Body of pancreas (tissue), 4 donors: Measurements from ENCODE around the gene MAD2L2. TPM values are rescaled to one million over a fixed set of nuclear protein-coding genes. Genes with fewer than 3 reads are reported as not detected.

Experiments
- ATAC-seq: fragments of 150-250 bp; one replicate; pipeline ENCODE4 v1.9.1; 2016
- DNase-seq, 4 donors: peaks; one replicate each; pipeline ENCODE4 v3.0.0-alpha.2; 2019
- H3K27ac ChIP-seq, 4 donors: fragments of 200-600 bp; sonication (generic); 1 replicate in 3 of 4; 2 replicates in 1 of 4; pipeline versions ENCODE4 v1.5.1 to v1.6.1; 2016 to 2019; ENCODE audit warnings: mild to moderate bottlenecking in 1 of 4, mixed read lengths in 1 of 4, moderate library complexity in 1 of 4
- H3K27me3 ChIP-seq, 2 donors: fragments of 200-600 bp; sonication (generic); one replicate each; pipeline ENCODE4 v1.6.0; 2016; ENCODE audit warnings: mild to moderate bottlenecking in 1 of 2
- H3K36me3 ChIP-seq, 2 donors: fragments of 200-600 bp; sonication (generic); replicated peaks in 1 of 2; 2 replicates each; pipeline ENCODE4 v1.5.1; 2016; ENCODE audit warnings: low read depth in 2 of 2; ENCODE audit not compliant: insufficient read depth in 1 of 2
- H3K4me1 ChIP-seq: fragments of 200-600 bp; sonication (generic); one replicate; pipeline ENCODE4 v1.6.0; 2016
- H3K4me3 ChIP-seq, 2 donors: fragments of 200-600 bp; sonication (generic); 1 replicate in 1 of 2; 2 replicates in 1 of 2; pipeline ENCODE4 v1.5.1; 2016 to 2019
- H3K9me3 ChIP-seq, 3 donors: fragments of 200-600 bp; sonication (generic); 1 replicate in 2 of 3; 2 replicates in 1 of 3; pipeline ENCODE4 v1.5.1; 2016
- CTCF ChIP-seq, 7 experiments: fragments of 450-650 bp in 4 of 7; fragments of 200-600 bp in 3 of 7; sonication (generic) in 3 of 7; IDR thresholded peaks; one replicate each; pipeline ENCODE4 v1.5.1; 2016 to 2019; ENCODE audit warnings: antibody characterized with exemption in 7 of 7
- POLR2A ChIP-seq, 3 donors: fragments of 450-650 bp; IDR thresholded peaks; one replicate each; pipeline ENCODE4 v1.6.1; 2016; ENCODE audit warnings: antibody characterized with exemption in 3 of 3, mild to moderate bottlenecking in 2 of 3
- WGBS, 2 donors: methylation state at CpG; one replicate each; pipeline ENCODE4 v1.1.5; 2017; 5-methylcytosine and 5-hydroxymethylcytosine counted together
- intact Hi-C: fragments of 100-400 bp; cut with DNase I; formaldehyde crosslinking; loops from one replicate; pipeline ENCODE4 v1.15.1; 2023
- total RNA-seq, 2 donors: library from RNA; depleted of rRNA; stranded (reverse); fragments of >200 nt; gene quantifications; one replicate each; pipeline ENCODE4 v1.1.0, GENCODE V29; 2016

Gene MAD2L2
- total RNA-seq, 2 donors from 2014 or later, result 6.9 to 31.6 TPM

DNA sequence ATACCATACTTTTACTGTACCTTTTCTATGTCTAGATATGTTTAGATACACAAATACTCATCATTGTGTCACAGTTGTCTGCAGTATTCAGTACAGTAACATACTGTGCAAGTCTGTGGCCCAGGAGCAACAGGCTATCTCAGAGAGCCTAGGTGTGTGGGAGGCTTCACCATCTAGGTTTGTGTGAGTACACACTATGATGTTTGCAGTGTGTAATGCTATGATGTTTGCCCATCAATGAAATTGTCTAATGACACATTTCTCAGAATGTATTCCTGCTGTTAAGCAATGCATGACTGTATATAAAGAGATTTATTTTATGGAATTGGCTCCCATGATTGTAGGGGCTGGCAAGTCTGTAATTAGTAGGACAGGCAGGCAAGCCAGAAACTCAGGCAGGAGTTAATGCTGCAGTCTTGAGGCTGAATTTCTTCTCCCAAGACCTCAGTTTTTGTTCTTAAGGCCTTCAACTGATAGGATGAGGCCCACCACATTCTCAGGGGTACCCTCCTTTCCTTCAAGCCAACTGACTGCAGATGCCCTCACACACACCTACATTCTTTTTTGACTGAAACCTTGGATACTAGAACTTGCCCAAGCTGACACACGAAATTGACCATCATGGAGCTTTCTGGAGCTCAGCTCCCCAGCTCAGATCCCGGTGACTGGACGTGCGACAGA, 47.3 kb upstream of the MAD2L2 start:
- TF ChIP-seq POLR2A (IDR thresholded peaks at IDR 0.05), result no peak
- TF ChIP-seq CTCF (IDR thresholded peaks at IDR 0.05), result no peak
- H3K27me3 ChIP-seq, result no peaks in the 10 kb centered on the region
- no peak overlapping the region for H3K27ac ChIP-seq
- intact Hi-C loops, result no loop called here
- DNase-seq (no peak), ATAC-seq (no peak)
- H3K9me3 ChIP-seq, result no peaks in the 10 kb centered on the region
- WGBS, 2 donors, result 90% methylated on average over 4 of the region's 4 CpGs
- H3K4me3 ChIP-seq, result no peak overlapping the region
- peaks cover 25% of the 10 kb centered on the region for H3K4me1 ChIP-seq
- no peaks in the 10 kb centered on the region for H3K36me3 ChIP-seq

GRCh38 chr1:11727119-11727518, 46.2 kb upstream of the MAD2L2 start:
- H3K27ac ChIP-seq, result no peak overlapping the region
- ATAC-seq (no peak), DNase-seq (no peak)
- H3K4me1 ChIP-seq, result peaks cover 20% of the 10 kb centered on the region
- no peaks in the 10 kb centered on the region for H3K27me3 ChIP-seq
- intact Hi-C loops, result no loop called here
- TF ChIP-seq CTCF (IDR thresholded peaks at IDR 0.05) (no peak), POLR2A (IDR thresholded peaks at IDR 0.05) (no peak)
- no peaks in the 10 kb centered on the region for H3K36me3 ChIP-seq
- H3K9me3 ChIP-seq, result no peaks in the 10 kb centered on the region
- 91 to 96% methylated on average over 4 of the region's 4 CpGs for WGBS, 2 donors
- no peak overlapping the region for H3K4me3 ChIP-seq

DNA sequence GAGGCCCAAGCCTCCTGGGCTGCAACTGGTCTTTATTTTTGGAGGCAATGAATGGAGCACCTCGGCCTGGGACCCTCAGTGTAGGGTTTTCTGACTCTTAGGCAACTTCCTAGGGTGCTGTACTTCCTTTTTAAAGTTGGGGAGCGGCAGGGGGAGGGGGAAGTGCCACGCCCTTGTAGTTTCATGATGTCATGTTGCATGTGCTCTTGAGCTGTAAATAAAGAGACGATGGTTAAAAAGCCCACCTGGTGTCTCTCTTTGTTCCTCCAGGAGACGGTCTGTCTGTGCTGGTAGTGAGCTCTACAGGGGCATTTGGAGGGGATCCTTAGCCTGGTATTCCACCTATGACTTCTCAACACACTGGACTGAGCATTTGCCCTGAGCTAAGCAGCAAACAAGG, 44.7 kb upstream of the MAD2L2 start:
- no peak for ATAC-seq
- WGBS, 2 donors, result 76 to 88% methylated on average over 5 of the region's 5 CpGs
- peaks cover 12% of the 10 kb centered on the region for H3K4me1 ChIP-seq
- H3K9me3 ChIP-seq, result no peaks in the 10 kb centered on the region
- no peak overlapping the region for H3K27ac ChIP-seq
- no peak overlapping the region for H3K4me3 ChIP-seq
- H3K36me3 ChIP-seq, result no peaks in the 10 kb centered on the region
- intact Hi-C loops, result no loop called here
- TF ChIP-seq CTCF (IDR thresholded peaks at IDR 0.05) (no peak), POLR2A (IDR thresholded peaks at IDR 0.05) (no peak)
- no peaks in the 10 kb centered on the region for H3K27me3 ChIP-seq
- no peak for DNase-seq

DNA sequence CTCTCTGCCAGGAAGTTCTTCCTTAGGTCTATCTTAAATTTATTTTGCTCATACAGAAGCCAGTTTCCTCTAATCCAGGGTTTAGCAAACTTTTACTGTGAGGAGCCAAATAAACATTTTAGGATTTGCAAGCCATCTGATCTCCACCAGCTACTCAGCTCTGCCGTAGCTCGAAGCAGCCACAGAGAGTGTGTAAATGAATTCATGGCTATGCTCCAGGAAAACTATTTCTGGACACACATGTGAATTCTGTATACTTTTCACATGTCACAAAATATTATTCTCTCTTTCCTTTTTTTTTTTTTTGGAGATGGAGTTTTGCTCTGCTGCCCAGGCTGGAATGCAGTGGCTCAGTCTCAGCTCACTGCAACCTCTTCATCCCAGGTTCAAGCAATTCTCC, 41.6 kb upstream of the MAD2L2 start:
- no peaks in the 10 kb centered on the region for H3K27me3 ChIP-seq
- H3K27ac ChIP-seq, result no peak overlapping the region
- H3K9me3 ChIP-seq, result no peaks in the 10 kb centered on the region
- no peak overlapping the region for H3K4me3 ChIP-seq
- 28 to 47% methylated on average over 2 of the region's 2 CpGs for WGBS, 2 donors
- TF ChIP-seq POLR2A (IDR thresholded peaks at IDR 0.05) (no peak), CTCF (IDR thresholded peaks at IDR 0.05) (no peak)
- DNase-seq, result no peak
- intact Hi-C loops, result no loop called here
- H3K4me1 ChIP-seq, result peaks cover 12% of the 10 kb centered on the region
- no peaks in the 10 kb centered on the region for H3K36me3 ChIP-seq
- no peak for ATAC-seq

- intact Hi-C loops, result no loop called here
- TF ChIP-seq CTCF (IDR thresholded peaks at IDR 0.05), result no peak
- 35 to 46% methylated on average over 4 of the region's 4 CpGs for WGBS, 2 donors
- DNase-seq (no peak), ATAC-seq (no peak)
- H3K27ac ChIP-seq, result no peak overlapping the region
- H3K4me1 ChIP-seq, result peaks cover 12% of the 10 kb centered on the region
- H3K36me3 ChIP-seq, result no peaks in the 10 kb centered on the region
- no peaks in the 10 kb centered on the region for H3K9me3 ChIP-seq
- no peak overlapping the region for H3K4me3 ChIP-seq
- H3K27me3 ChIP-seq, result no peaks in the 10 kb centered on the region
Measured at GRCh38 chr1:11721311-11721710, 40.4 kb upstream of the MAD2L2 start.
